ENCODE measurements around the gene SSH2. TPM values are rescaled to one million over a fixed set of nuclear protein-coding genes. Genes with fewer than 3 reads are reported as not detected.

Gene SSH2
- total RNA-seq, 2 experiments from 2014 or later: 39.4 to 73.9 TPM

GRCh38 chr17:29837531-29837930 is 92.5 kb downstream of the SSH2 start:
- peaks cover 6% of the 10 kb centered on the region; the same call in 1 of the 2 replicates for H3K36me3 ChIP-seq (ENCODE audit: insufficient read depth, low read length)
- CTCF ChIA-PET (ENCODE audit: unreplicated experiment): no interaction called here

GRCh38 chr17:29836643-29837042 is 93.4 kb downstream of the SSH2 start:
- no peaks in the 10 kb centered on the region for H3K9me3 ChIP-seq (ENCODE audit: low read length)
- no peak for TF ChIP-seq CTCF (conservative IDR thresholded peaks at IDR 0.05; ENCODE audit: low read length)
- no peak for TF ChIP-seq EZH2phosphoT487 (IDR thresholded peaks at IDR 0.05; ENCODE audit: borderline replicate concordance, low read depth, low read length)
- DNase-seq (ENCODE audit: low spot score): no peak
- ChIA-PET CTCF (ENCODE audit: unreplicated experiment) (interaction anchor here (0.5 kb wide), 1 partner anchor 267 kb away, joined by 4 read pairs; no protein-coding TSS in a partner anchor), POLR2A (interaction anchor here (1.2 kb wide), 1 partner anchor 11 kb away, joined by 3 read pairs; no protein-coding TSS in a partner anchor)
- no peak overlapping the region for H3K4me3 ChIP-seq (ENCODE audit: low read depth, low read length, poor library complexity, severe bottlenecking)
- no peak overlapping the region for H2AFZ ChIP-seq (ENCODE audit: low read length)
- peaks cover 6% of the 10 kb centered on the region; the same call in 1 of the 2 replicates for H3K36me3 ChIP-seq (ENCODE audit: insufficient read depth, low read length)
- no peak overlapping the region for H3K27ac ChIP-seq (ENCODE audit: low read depth, low read length, poor library complexity, severe bottlenecking)
- intact Hi-C loops (cut with micrococcal nuclease; ENCODE audit: unreplicated experiment): no loop called here
- no peaks in the 10 kb centered on the region for H4K20me1 ChIP-seq (ENCODE audit: insufficient read depth, low read length)
- H3K4me1 ChIP-seq (ENCODE audit: insufficient read depth, low read length, poor library complexity, severe bottlenecking): no peaks in the 10 kb centered on the region
- BruUV-seq (replicated peaks): no TSS peak
- H3K9me2 ChIP-seq (ENCODE audit: insufficient read depth, low read length): no peaks in the 10 kb centered on the region
- peaks cover 4% of the 10 kb centered on the region; the same call in 1 of the 2 replicates for H3K79me2 ChIP-seq (ENCODE audit: insufficient read depth, low read depth, low read length)
- H3K4me2 ChIP-seq (ENCODE audit: low read length): no peak overlapping the region

More at GRCh38 chr17:29837531-29837930, 92.5 kb downstream of the SSH2 start:
- intact Hi-C loops (cut with micrococcal nuclease; ENCODE audit: unreplicated experiment): no loop called here
- H3K27ac ChIP-seq (ENCODE audit: low read depth, low read length, poor library complexity, severe bottlenecking): no peak overlapping the region
- no peak for TF ChIP-seq EZH2phosphoT487 (IDR thresholded peaks at IDR 0.05; ENCODE audit: borderline replicate concordance, low read depth, low read length)
- TF ChIP-seq CTCF (conservative IDR thresholded peaks at IDR 0.05; ENCODE audit: low read length): no peak
- H3K4me2 ChIP-seq (ENCODE audit: low read length): no peak overlapping the region
- H3K9me2 ChIP-seq (ENCODE audit: insufficient read depth, low read length): no peaks in the 10 kb centered on the region
- no peak overlapping the region for H2AFZ ChIP-seq (ENCODE audit: low read length)
- H3K4me3 ChIP-seq (ENCODE audit: low read depth, low read length, poor library complexity, severe bottlenecking): no peak overlapping the region
- POLR2A ChIA-PET: interaction anchor here (1.3 kb wide), 1 partner anchor 13 kb away, joined by 3 read pairs; no protein-coding TSS in a partner anchor
- H4K20me1 ChIP-seq (ENCODE audit: insufficient read depth, low read length): no peaks in the 10 kb centered on the region
- H3K79me2 ChIP-seq (ENCODE audit: insufficient read depth, low read depth, low read length): peaks cover 4% of the 10 kb centered on the region; the same call in 1 of the 2 replicates
- DNase-seq (ENCODE audit: low spot score): no peak
- no peaks in the 10 kb centered on the region for H3K9me3 ChIP-seq (ENCODE audit: low read length)
- no TSS peak for BruUV-seq (replicated peaks)
- no peaks in the 10 kb centered on the region for H3K4me1 ChIP-seq (ENCODE audit: insufficient read depth, low read length, poor library complexity, severe bottlenecking)

Data from OCI-LY7 (cell line).